OCI-LY7 (cell line): ENCODE data around the gene PACC1. TPM values are rescaled to one million over a fixed set of nuclear protein-coding genes. Genes with fewer than 3 reads are reported as not detected.

Experiments used
- BruUV-seq: library from RNA; stranded (reverse); fragments of 400-500 nt; replicated peaks from 2 replicates; lab custom pipeline; 2021; lab: Mats Ljungman, UMichigan
- CTCF ChIA-PET: fragments of 300-600 bp; sonication (Branson Sonifier 250); formaldehyde crosslinking; loops from one replicate; lab custom pipeline; 2022; ENCODE audit warnings: antibody characterized with exemption; ENCODE audit not compliant: unreplicated experiment; lab: Charles Lee
- POLR2A ChIA-PET: fragments of 300-600 bp; sonication (Branson Sonifier 250); formaldehyde crosslinking; loops from one replicate; lab custom pipeline; 2022; ENCODE audit warnings: antibody characterized with exemption; lab: Charles Lee
- DNase-seq: peaks from one replicate; pipeline ENCODE4 v3.0.0-alpha.2; 2015; ENCODE audit warnings: low spot score
- H2AFZ ChIP-seq: fragments of 200-600 bp; sonication (generic), shearing (Covaris generic); 2 replicates; pipeline ENCODE4 v1.6.1; 2014; ENCODE audit warnings: mild to moderate bottlenecking, antibody characterized with exemption, low read length, moderate library complexity
- H3K27ac ChIP-seq: fragments of 200-600 bp; sonication (generic); 2 replicates; pipeline ENCODE4 v1.5.1; 2014; ENCODE audit warnings: mixed run types, low read depth, mild to moderate bottlenecking, moderate library complexity, low read length, inconsistent platforms; ENCODE audit not compliant: poor library complexity, severe bottlenecking
- H3K36me3 ChIP-seq: fragments of 200-600 bp; sonication (generic); 2 replicates; pipeline ENCODE4 v1.6.1; 2014; ENCODE audit warnings: mild to moderate bottlenecking, antibody characterized with exemption, low read length, moderate library complexity, mixed read lengths; ENCODE audit not compliant: insufficient read depth
- H3K4me1 ChIP-seq: fragments of 200-600 bp; sonication (generic); 2 replicates; pipeline ENCODE4 v1.5.1; 2014; ENCODE audit warnings: mild to moderate bottlenecking, low read length; ENCODE audit not compliant: insufficient read depth, poor library complexity, severe bottlenecking
- H3K4me2 ChIP-seq: fragments of 200-600 bp; sonication (generic); 2 replicates; pipeline ENCODE4 v1.6.1; 2014; ENCODE audit warnings: mild to moderate bottlenecking, low read length
- H3K4me3 ChIP-seq: fragments of 200-600 bp; sonication (generic); 2 replicates; pipeline ENCODE4 v1.5.1; 2014; ENCODE audit warnings: mild to moderate bottlenecking, low read depth, low read length; ENCODE audit not compliant: poor library complexity, severe bottlenecking
- H3K79me2 ChIP-seq: fragments of 200-600 bp; sonication (generic); 2 replicates; pipeline ENCODE4 v1.6.1; 2016; ENCODE audit warnings: low read depth, mild to moderate bottlenecking, low read length, moderate library complexity, mixed read lengths; ENCODE audit not compliant: insufficient read depth
- H3K9me2 ChIP-seq: fragments of 200-600 bp; sonication (generic); 2 replicates; pipeline ENCODE4 v1.6.1; 2016; ENCODE audit warnings: mild to moderate bottlenecking, low read length, mixed read lengths; ENCODE audit not compliant: insufficient read depth
- H3K9me3 ChIP-seq: fragments of 200-600 bp; sonication (generic); 2 replicates; pipeline ENCODE4 v1.6.1; 2014; ENCODE audit warnings: mild to moderate bottlenecking, mixed run types, low read length, mixed read lengths
- H4K20me1 ChIP-seq: fragments of 200-600 bp; sonication (generic); 2 replicates; pipeline ENCODE4 v1.6.1; 2014; ENCODE audit warnings: mild to moderate bottlenecking, antibody characterized with exemption, low read length, moderate library complexity, mixed read lengths; ENCODE audit not compliant: insufficient read depth
- EZH2phosphoT487 ChIP-seq: fragments of 200-600 bp; sonication (generic); IDR thresholded peaks from 2 replicates; pipeline ENCODE4 v1.6.1; 2018; ENCODE audit warnings: low read depth, borderline replicate concordance, mild to moderate bottlenecking, mixed run types, antibody characterized with exemption, low read length, moderate library complexity, mixed read lengths
- intact Hi-C: fragments of 100-400 bp; cut with micrococcal nuclease; formaldehyde crosslinking; loops from one replicate; pipeline ENCODE4 v1.10.0; 2022; ENCODE audit not compliant: unreplicated experiment
- total RNA-seq, 2 experiments: library from RNA; depleted of rRNA in 1 of 2; stranded (reverse); fragments of >200 nt in 1 of 2; shearing (Covaris generic) in 1 of 2; gene quantifications; 2 replicates each; pipeline ENCODE4 v1.2.3, GENCODE V29; 2014 to 2022
- TF ChIP-seq, protein P1 (sequence below): fragments of 200-600 bp; sonication (generic); conservative IDR thresholded peaks from 2 replicates; pipeline ENCODE4 v1.5.1; 2014; ENCODE audit warnings: mild to moderate bottlenecking, antibody characterized with exemption, low read length, moderate library complexity, mixed read lengths

Gene PACC1
- total RNA-seq, 2 experiments from 2014 or later: 17.3 to 30.8 TPM

GRCh38 chr1:212432661-212433576 is 18.2 kb upstream of the PACC1 start, which contains the start of gene NENF:
NENF (plus strand) TSS chr1:212432920; CDS start chr1:212432944, 24 bp downstream.
- Histone ChIP-seq H3K4me1 (no peaks in the 10 kb centered on the region), H3K27ac (no peak within 1 kb of the TSS), H3K4me3 (peak within 1 kb of the TSS; percentile 73), H3K9me3 (no peaks in the 10 kb centered on the region), H3K36me3 (no peaks in the 10 kb centered on the region), H3K79me2 (no peaks in the 10 kb centered on the region), H3K9me2 (no peaks in the 10 kb centered on the region), H4K20me1 (no peaks in the 10 kb centered on the region), H2AFZ (peak within 1 kb of the TSS; percentile 64), H3K4me2 (peak within 1 kb of the TSS; percentile 79)
- BruUV-seq: no TSS peak
- intact Hi-C loops: no loop called here
- TF ChIP-seq, protein P1, sequence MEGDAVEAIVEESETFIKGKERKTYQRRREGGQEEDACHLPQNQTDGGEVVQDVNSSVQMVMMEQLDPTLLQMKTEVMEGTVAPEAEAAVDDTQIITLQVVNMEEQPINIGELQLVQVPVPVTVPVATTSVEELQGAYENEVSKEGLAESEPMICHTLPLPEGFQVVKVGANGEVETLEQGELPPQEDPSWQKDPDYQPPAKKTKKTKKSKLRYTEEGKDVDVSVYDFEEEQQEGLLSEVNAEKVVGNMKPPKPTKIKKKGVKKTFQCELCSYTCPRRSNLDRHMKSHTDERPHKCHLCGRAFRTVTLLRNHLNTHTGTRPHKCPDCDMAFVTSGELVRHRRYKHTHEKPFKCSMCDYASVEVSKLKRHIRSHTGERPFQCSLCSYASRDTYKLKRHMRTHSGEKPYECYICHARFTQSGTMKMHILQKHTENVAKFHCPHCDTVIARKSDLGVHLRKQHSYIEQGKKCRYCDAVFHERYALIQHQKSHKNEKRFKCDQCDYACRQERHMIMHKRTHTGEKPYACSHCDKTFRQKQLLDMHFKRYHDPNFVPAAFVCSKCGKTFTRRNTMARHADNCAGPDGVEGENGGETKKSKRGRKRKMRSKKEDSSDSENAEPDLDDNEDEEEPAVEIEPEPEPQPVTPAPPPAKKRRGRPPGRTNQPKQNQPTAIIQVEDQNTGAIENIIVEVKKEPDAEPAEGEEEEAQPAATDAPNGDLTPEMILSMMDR: no peak
- no peak for TF ChIP-seq EZH2phosphoT487
- ChIA-PET CTCF (interaction anchor here (1.0 kb wide), 1 partner anchor 23 kb away, joined by 3 read pairs; no protein-coding TSS in a partner anchor), POLR2A (interaction anchor here (0.6 kb wide), 2 partner anchors 78 to 96 kb away, joined by 3 to 5 read pairs; no protein-coding TSS in a partner anchor)
- DNase-seq: peak; percentile 74

GRCh38 chr1:212432272-212432660 is 17.6 kb upstream of the PACC1 start:
- POLR2A ChIA-PET: interaction anchor here (0.6 kb wide), 1 partner anchor 96 kb away, joined by 3 read pairs; no protein-coding TSS in a partner anchor
- TF ChIP-seq EZH2phosphoT487: no peak
- TF ChIP-seq, protein P1: no peak
- no TSS peak for BruUV-seq
- Histone ChIP-seq H4K20me1 (no peaks in the 10 kb centered on the region), H3K9me2 (no peaks in the 10 kb centered on the region), H3K36me3 (no peaks in the 10 kb centered on the region), H3K4me1 (no peaks in the 10 kb centered on the region), H3K4me3 (peak overlapping the region; percentile 73), H3K4me2 (peak overlapping the region; percentile 65), H2AFZ (peak overlapping the region; percentile 64), H3K27ac (no peak overlapping the region), H3K79me2 (no peaks in the 10 kb centered on the region), H3K9me3 (no peaks in the 10 kb centered on the region)
- no peak for DNase-seq
- CTCF ChIA-PET: interaction anchor here (1.0 kb wide), 1 partner anchor 23 kb away, joined by 3 read pairs; no protein-coding TSS in a partner anchor
- intact Hi-C loops: no loop called here
